Liver (tissue), 9 donors: ENCODE measurements around the gene CNBP. TPM values are rescaled to one million over a fixed set of nuclear protein-coding genes. Genes with fewer than 3 reads are reported as not detected.

Experiments
- DNase-seq: peaks from one replicate; pipeline ENCODE4 v3.0.0-alpha.2; 2017; ENCODE audit warnings: low spot score
- H3K27ac ChIP-seq, 2 donors: one replicate each; pipeline ENCODE4 v1.7.0; 2013; ENCODE audit warnings: inconsistent platforms in 2 of 2, low read length in 2 of 2, control low read depth in 1 of 2, low read depth in 1 of 2, mild to moderate bottlenecking in 1 of 2
- H3K27me3 ChIP-seq, 4 donors: one replicate each; pipeline versions ENCODE4 v1.6.1 to v1.7.0; 2013; ENCODE audit warnings: low read length in 3 of 4, inconsistent platforms in 1 of 4, mild to moderate bottlenecking in 1 of 4, moderate library complexity in 1 of 4; ENCODE audit not compliant: control insufficient read depth in 4 of 4, insufficient read depth in 4 of 4
- H3K36me3 ChIP-seq, 4 donors: one replicate each; pipeline versions ENCODE4 v1.6.1 to v1.7.0; 2013; ENCODE audit warnings: low read length in 3 of 4, mild to moderate bottlenecking in 3 of 4, low read depth in 1 of 4, moderate library complexity in 1 of 4; ENCODE audit not compliant: control insufficient read depth in 4 of 4, insufficient read depth in 3 of 4
- H3K4me1 ChIP-seq, 4 donors: one replicate each; pipeline versions ENCODE4 v1.6.1 to v1.7.0; 2013; ENCODE audit warnings: low read length in 3 of 4, mild to moderate bottlenecking in 3 of 4, moderate library complexity in 1 of 4; ENCODE audit not compliant: control insufficient read depth in 4 of 4, insufficient read depth in 4 of 4
- H3K4me3 ChIP-seq, 3 donors: one replicate each; pipeline versions ENCODE4 v1.6.1 to v1.7.0; 2013; ENCODE audit warnings: low read length in 3 of 3, control low read depth in 1 of 3, low read depth in 1 of 3, mild to moderate bottlenecking in 1 of 3
- H3K9ac ChIP-seq, 2 donors: one replicate each; pipeline ENCODE4 v1.7.0; 2013; ENCODE audit warnings: low read length in 2 of 2, mild to moderate bottlenecking in 2 of 2, moderate library complexity in 2 of 2, control low read depth in 1 of 2, low read depth in 1 of 2
- H3K9me3 ChIP-seq, 4 donors: one replicate each; pipeline versions ENCODE4 v1.6.1 to v1.7.0; 2013; ENCODE audit warnings: low read length in 3 of 4; ENCODE audit not compliant: control insufficient read depth in 4 of 4
- FOXA2 ChIP-seq: IDR thresholded peaks from 2 replicates; pipeline ENCODE4 v1.6.1; 2016; ENCODE audit warnings: antibody characterized with exemption
- GABPA ChIP-seq, 2 donors: IDR thresholded peaks in 1 of 2; conservative IDR thresholded peaks in 1 of 2; 2 replicates each; pipeline ENCODE4 v1.6.1; 2016; ENCODE audit warnings: antibody characterized with exemption in 2 of 2, mild to moderate bottlenecking in 1 of 2, moderate library complexity in 1 of 2
- HNF4A ChIP-seq, 2 donors: conservative IDR thresholded peaks; 2 replicates each; pipeline ENCODE4 v1.6.1; 2016; ENCODE audit warnings: antibody characterized with exemption in 2 of 2, mild to moderate bottlenecking in 2 of 2
- HNF4G ChIP-seq: IDR thresholded peaks from 2 replicates; pipeline ENCODE4 v1.6.1; 2016; ENCODE audit warnings: antibody characterized with exemption
- JUND ChIP-seq, 2 donors: IDR thresholded peaks; 2 replicates each; pipeline ENCODE4 v1.6.1; 2016; ENCODE audit warnings: antibody characterized with exemption in 2 of 2
- RAD21 ChIP-seq, 2 donors: IDR thresholded peaks; 2 replicates each; pipeline ENCODE4 v1.6.1; 2016; ENCODE audit warnings: antibody characterized with exemption in 2 of 2, mild to moderate bottlenecking in 2 of 2
- SP1 ChIP-seq: IDR thresholded peaks from 2 replicates; pipeline ENCODE4 v1.6.1; 2018; ENCODE audit warnings: antibody characterized with exemption, mild to moderate bottlenecking
- TAF1 ChIP-seq: conservative IDR thresholded peaks from 2 replicates; pipeline ENCODE4 v1.6.1; 2016; ENCODE audit warnings: antibody characterized with exemption, mild to moderate bottlenecking
- YY1 ChIP-seq: IDR thresholded peaks from 2 replicates; pipeline ENCODE4 v1.6.1; 2016; ENCODE audit warnings: antibody characterized with exemption, mild to moderate bottlenecking
- WGBS: extraction: QIAGEN DNeasy Blood & Tissue Kit; methylation state at CpG from one replicate; pipeline ENCODE4 v1.1.7; 2013; 5-methylcytosine and 5-hydroxymethylcytosine counted together
- polyA plus RNA-seq, 2 donors: library from polyadenylated mRNA; stranded (reverse) in 1 of 2; unstranded in 1 of 2; fragments of 200-250 nt in 1 of 2; fragments of >200 nt in 1 of 2; fragmentation: Nextera tagmentation in 1 of 2; extraction: Ambion mirVana in 1 of 2; gene quantifications; one replicate each; pipeline versions ENCODE4 v1.2.1 to v1.2.3, GENCODE V29; 2013 to 2015
- total RNA-seq, 2 donors: library from RNA; depleted of rRNA; stranded (reverse); fragments of >200 nt; gene quantifications; one replicate each; pipeline ENCODE4 v1.2.3, GENCODE V29; 2014
- TF ChIP-seq, protein P1 (sequence below): IDR thresholded peaks from 2 replicates; pipeline ENCODE4 v1.6.1; 2016; ENCODE audit warnings: antibody characterized with exemption
- TF ChIP-seq, protein P2 (sequence below): IDR thresholded peaks from 2 replicates; pipeline ENCODE4 v1.6.1; 2016; ENCODE audit warnings: antibody characterized with exemption, mild to moderate bottlenecking
- TF ChIP-seq, protein P3 (sequence below): fragments of 150-350 bp; IDR thresholded peaks from 2 replicates; pipeline ENCODE4 v1.5.1; 2017; ENCODE audit warnings: improper control_type of control experiment, low read depth, low read length; ENCODE audit not compliant: missing input control
- TF ChIP-seq, protein P4 (sequence below): IDR thresholded peaks from 2 replicates; pipeline ENCODE4 v1.6.1; 2016; ENCODE audit warnings: antibody characterized with exemption
- donor health status: healthy.
- donor health status: healthy.
- donor health status: healthy.
- donor health status: healthy.
- donor health status: healthy.

The CNBP gene
- total and polyA plus RNA-seq, 4 donors = 162 to 291 (median 214) TPM

DNA sequence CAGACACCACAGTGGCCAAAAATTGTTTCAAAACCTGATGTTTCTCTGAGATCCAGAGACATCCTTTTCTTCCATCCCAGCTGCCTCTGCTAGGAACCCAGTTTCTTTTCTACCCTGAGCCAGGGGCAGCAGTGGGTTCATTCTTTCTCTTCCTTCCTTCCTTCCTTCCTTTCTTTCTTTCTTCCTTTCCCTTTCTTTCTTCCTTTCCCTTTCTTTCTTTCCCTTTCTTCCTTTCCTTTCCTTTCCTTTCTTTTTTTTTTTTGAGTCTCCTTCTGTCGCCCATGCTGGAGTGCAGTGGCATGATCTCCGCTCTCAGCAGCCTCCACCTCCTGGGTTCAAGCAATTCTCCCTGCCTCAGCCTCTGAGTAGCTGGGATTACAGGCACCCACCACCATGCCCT lies 35.0 kb upstream of the CNBP start:
- no peak for DNase-seq
- Histone ChIP-seq H3K36me3 (no peaks in the 10 kb centered on the region), H3K9ac (no peak overlapping the region), H3K4me1 (peaks cover 0 to 2% (median under 1%) of the 10 kb centered on the region in 4 donors), H3K4me3 (no peak overlapping the region), H3K27me3 (no peaks in the 10 kb centered on the region), H3K27ac (no peak overlapping the region), H3K9me3 (no peaks in the 10 kb centered on the region)
- TF ChIP-seq HNF4G (no peak), HNF4A (conservative IDR thresholded peaks at IDR 0.05) (no peak), JUND (IDR thresholded peaks at IDR 0.05) (no peak), FOXA2 (no peak), GABPA (IDR thresholded peaks at IDR 0.05 in 1 of 2, conservative IDR thresholded peaks at IDR 0.05 in 1 of 2) (no peak), YY1 (no peak), TAF1 (no peak)
- TF ChIP-seq, protein P1, sequence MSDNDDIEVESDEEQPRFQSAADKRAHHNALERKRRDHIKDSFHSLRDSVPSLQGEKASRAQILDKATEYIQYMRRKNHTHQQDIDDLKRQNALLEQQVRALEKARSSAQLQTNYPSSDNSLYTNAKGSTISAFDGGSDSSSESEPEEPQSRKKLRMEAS = no peak
- TF ChIP-seq, protein P2, sequence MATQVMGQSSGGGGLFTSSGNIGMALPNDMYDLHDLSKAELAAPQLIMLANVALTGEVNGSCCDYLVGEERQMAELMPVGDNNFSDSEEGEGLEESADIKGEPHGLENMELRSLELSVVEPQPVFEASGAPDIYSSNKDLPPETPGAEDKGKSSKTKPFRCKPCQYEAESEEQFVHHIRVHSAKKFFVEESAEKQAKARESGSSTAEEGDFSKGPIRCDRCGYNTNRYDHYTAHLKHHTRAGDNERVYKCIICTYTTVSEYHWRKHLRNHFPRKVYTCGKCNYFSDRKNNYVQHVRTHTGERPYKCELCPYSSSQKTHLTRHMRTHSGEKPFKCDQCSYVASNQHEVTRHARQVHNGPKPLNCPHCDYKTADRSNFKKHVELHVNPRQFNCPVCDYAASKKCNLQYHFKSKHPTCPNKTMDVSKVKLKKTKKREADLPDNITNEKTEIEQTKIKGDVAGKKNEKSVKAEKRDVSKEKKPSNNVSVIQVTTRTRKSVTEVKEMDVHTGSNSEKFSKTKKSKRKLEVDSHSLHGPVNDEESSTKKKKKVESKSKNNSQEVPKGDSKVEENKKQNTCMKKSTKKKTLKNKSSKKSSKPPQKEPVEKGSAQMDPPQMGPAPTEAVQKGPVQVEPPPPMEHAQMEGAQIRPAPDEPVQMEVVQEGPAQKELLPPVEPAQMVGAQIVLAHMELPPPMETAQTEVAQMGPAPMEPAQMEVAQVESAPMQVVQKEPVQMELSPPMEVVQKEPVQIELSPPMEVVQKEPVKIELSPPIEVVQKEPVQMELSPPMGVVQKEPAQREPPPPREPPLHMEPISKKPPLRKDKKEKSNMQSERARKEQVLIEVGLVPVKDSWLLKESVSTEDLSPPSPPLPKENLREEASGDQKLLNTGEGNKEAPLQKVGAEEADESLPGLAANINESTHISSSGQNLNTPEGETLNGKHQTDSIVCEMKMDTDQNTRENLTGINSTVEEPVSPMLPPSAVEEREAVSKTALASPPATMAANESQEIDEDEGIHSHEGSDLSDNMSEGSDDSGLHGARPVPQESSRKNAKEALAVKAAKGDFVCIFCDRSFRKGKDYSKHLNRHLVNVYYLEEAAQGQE = no peak
- TF ChIP-seq, protein P3, sequence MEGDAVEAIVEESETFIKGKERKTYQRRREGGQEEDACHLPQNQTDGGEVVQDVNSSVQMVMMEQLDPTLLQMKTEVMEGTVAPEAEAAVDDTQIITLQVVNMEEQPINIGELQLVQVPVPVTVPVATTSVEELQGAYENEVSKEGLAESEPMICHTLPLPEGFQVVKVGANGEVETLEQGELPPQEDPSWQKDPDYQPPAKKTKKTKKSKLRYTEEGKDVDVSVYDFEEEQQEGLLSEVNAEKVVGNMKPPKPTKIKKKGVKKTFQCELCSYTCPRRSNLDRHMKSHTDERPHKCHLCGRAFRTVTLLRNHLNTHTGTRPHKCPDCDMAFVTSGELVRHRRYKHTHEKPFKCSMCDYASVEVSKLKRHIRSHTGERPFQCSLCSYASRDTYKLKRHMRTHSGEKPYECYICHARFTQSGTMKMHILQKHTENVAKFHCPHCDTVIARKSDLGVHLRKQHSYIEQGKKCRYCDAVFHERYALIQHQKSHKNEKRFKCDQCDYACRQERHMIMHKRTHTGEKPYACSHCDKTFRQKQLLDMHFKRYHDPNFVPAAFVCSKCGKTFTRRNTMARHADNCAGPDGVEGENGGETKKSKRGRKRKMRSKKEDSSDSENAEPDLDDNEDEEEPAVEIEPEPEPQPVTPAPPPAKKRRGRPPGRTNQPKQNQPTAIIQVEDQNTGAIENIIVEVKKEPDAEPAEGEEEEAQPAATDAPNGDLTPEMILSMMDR = no peak
- 99% methylated on average over 2 of the region's 2 CpGs for WGBS

DNA sequence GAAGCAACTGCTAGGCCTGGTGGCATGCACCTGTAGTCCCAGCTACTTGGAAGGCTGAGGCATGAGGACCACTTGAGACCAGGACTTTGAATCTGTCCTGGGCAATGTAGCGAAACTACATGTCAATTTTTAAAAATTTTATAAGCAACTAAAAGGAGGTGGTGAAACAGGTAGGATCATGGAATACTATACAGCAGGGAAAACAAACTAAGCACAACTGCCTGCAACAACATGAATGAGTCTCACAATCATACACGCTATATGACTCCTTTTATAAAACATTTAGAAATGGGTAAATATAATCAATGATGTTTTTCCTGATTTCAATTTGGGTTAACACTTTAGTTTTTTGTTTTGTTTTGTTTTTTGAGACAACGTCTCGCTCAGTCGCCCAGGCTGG lies 29.5 kb upstream of the CNBP start:
- Histone ChIP-seq H3K36me3 (no peaks in the 10 kb centered on the region), H3K27ac (no peak overlapping the region), H3K27me3 (no peaks in the 10 kb centered on the region), H3K9ac (no peak overlapping the region), H3K4me3 (no peak overlapping the region), H3K9me3 (no peaks in the 10 kb centered on the region), H3K4me1 (peaks cover 6 to 19% (median 13%) of the 10 kb centered on the region in 4 donors)
- WGBS = 98% methylated on average over 5 of the region's 5 CpGs
- TF ChIP-seq, protein P4, sequence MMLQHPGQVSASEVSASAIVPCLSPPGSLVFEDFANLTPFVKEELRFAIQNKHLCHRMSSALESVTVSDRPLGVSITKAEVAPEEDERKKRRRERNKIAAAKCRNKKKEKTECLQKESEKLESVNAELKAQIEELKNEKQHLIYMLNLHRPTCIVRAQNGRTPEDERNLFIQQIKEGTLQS = no peak
- TF ChIP-seq, protein P3 = no peak
- TF ChIP-seq HNF4G = no peak
- no peak for TF ChIP-seq SP1
- TF ChIP-seq YY1 = no peak
- TF ChIP-seq RAD21 (IDR thresholded peaks at IDR 0.05) = no peak
- no peak for TF ChIP-seq GABPA (IDR thresholded peaks at IDR 0.05 in 1 of 2, conservative IDR thresholded peaks at IDR 0.05 in 1 of 2)
- TF ChIP-seq FOXA2 = no peak
- TF ChIP-seq, protein P2 = no peak
- TF ChIP-seq TAF1 = no peak
- TF ChIP-seq, protein P1 = no peak
- no peak for DNase-seq
